Measurements from ENCODE around the gene OSBPL8.

GRCh38 chr12:76533331-76533730 lies 26.2 kb downstream of the OSBPL8 start:
- TF ChIP-seq POLR2A (IDR thresholded peaks at IDR 0.05), result peak; percentile 13 to 37
- TF ChIP-seq CTCF (IDR thresholded peaks at IDR 0.05 in 4 of 5, conservative IDR thresholded peaks at IDR 0.05 in 1 of 5), result no peak
